Cardiac fibroblast (primary cell): ENCODE results near the gene ATP8A2.

Experiments
- DNase-seq, 2 donors: peaks; one replicate each; pipeline versions ENCODE4 v3.0.0 to v3.0.0-alpha.2; 2010; ENCODE audit warnings: low read depth in 2 of 2
- H3K4me3 ChIP-seq, 2 donors: replicated peaks in 1 of 2; 1 replicate in 1 of 2; 2 replicates in 1 of 2; pipeline ENCODE4 v1.5.1; 2011; ENCODE audit warnings: low read depth in 2 of 2, low read length in 2 of 2, mild to moderate bottlenecking in 2 of 2, moderate library complexity in 1 of 2
- CTCF ChIP-seq: IDR thresholded peaks from one replicate; pipeline ENCODE4 v1.5.1; 2011; ENCODE audit warnings: low read depth, mild to moderate bottlenecking, low read length, inconsistent platforms

Gene ATP8A2

GRCh38 chr13:25466880-25467279 is 95.1 kb downstream of the ATP8A2 start:
- TF ChIP-seq CTCF: no peak
- H3K4me3 ChIP-seq: no peak overlapping the region
- DNase-seq: no peak

- DNase-seq: no peak
- no peak for TF ChIP-seq CTCF
- no peak overlapping the region for H3K4me3 ChIP-seq
Measured at GRCh38 chr13:25468325-25469168, 96.8 kb downstream of the ATP8A2 start.

- DNase-seq: no peak
- no peak overlapping the region for H3K4me3 ChIP-seq
- TF ChIP-seq CTCF: no peak
Measured at GRCh38 chr13:25469169-25469525, 97.4 kb downstream of the ATP8A2 start.

- DNase-seq: no peak
- H3K4me3 ChIP-seq: no peak overlapping the region
- no peak for TF ChIP-seq CTCF
Measured at GRCh38 chr13:25473864-25474263, 102.1 kb downstream of the ATP8A2 start.

GRCh38 chr13:25478186-25478585 is 106.4 kb downstream of the ATP8A2 start:
- TF ChIP-seq CTCF: no peak

GRCh38 chr13:25489238-25489637 is 117.5 kb downstream of the ATP8A2 start:
- no peak for TF ChIP-seq CTCF
- no peak overlapping the region for H3K4me3 ChIP-seq

More at GRCh38 chr13:25478186-25478585, 106.4 kb downstream of the ATP8A2 start:
- peak in 1 of 2 donors; percentile 1 for DNase-seq
- no peak overlapping the region for H3K4me3 ChIP-seq

More at GRCh38 chr13:25489238-25489637, 117.5 kb downstream of the ATP8A2 start:
- no peak for DNase-seq
